HG03135 (cell line): ENCODE results near the gene PPL.
"Not testable (repeated sequence)": the region's sequence is repeated elsewhere in the genome, so short reads cannot be mapped to it uniquely, and the experiment has no call there.

Experiments
- ATAC-seq: cut with Tn5 transposase; IDR thresholded peaks from one replicate; pipeline ENCODE4 v1.9.1; 2021; ENCODE audit warnings: mild to moderate bottlenecking, moderate library complexity; ENCODE audit not compliant: unreplicated experiment

Gene PPL

GRCh38 chr16:4913130-4913773, 23.7 kb downstream of the PPL start:
- ATAC-seq, result no peak

- no peak for ATAC-seq
Measured at GRCh38 chr16:4911970-4912386, 25.0 kb downstream of the PPL start.

GRCh38 chr16:4910828-4911227, 26.1 kb downstream of the PPL start:
- ATAC-seq, result no peak

DNA sequence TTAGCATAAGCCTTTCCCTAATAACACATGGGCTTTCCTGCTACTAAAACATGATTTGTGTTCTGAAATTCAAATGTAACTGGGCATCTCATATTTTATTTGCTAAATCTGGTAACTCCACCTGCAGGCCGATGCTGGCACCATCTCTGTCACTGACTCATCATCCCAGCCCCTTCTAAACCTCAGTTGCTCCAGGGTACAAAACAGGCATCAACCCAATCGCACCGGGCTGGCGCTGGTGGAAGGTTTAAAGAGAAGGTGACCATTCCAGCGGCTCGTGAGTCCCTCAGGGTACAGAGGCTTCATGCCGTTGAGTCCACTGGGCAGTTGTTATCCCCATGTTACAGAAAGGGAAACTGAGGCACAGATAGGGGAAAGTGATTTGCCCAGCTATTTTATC, 27.1 kb downstream of the PPL start:
- ATAC-seq, result no peak

GRCh38 chr16:4908854-4909401, 28.0 kb downstream of the PPL start:
- no peak for ATAC-seq

DNA sequence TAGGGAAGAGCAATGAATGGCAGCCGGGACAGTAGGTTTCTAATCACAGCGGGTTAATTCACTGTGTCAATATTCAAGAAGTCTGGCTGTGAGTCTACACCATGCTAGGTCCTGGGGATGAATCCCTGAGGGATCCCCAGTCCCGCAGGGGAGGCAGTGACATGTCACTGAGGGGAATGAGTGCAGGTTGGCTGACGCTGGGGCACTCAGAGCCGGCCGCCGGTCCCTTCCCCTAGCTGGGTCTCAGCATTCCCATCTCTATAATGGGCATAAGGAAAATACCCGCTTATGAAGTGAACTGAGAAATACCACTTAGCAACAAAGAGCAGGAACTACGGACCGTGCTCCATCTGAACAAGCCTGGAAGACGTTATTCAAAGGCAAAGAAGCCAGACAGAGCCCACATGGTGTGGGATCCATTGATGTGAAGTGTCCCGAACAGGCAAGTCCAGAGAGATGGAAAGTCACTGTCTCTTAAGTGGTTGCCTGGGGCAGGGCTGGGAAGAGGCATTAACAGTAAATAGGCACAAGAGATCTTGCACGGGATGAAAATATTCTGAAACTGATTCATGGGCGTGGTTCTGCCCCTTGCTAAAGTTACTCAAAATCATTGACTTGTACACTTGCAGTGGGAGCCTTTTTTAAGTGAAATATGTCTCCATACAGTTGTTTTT, 31.9 kb downstream of the PPL start:
- no peak for ATAC-seq

DNA sequence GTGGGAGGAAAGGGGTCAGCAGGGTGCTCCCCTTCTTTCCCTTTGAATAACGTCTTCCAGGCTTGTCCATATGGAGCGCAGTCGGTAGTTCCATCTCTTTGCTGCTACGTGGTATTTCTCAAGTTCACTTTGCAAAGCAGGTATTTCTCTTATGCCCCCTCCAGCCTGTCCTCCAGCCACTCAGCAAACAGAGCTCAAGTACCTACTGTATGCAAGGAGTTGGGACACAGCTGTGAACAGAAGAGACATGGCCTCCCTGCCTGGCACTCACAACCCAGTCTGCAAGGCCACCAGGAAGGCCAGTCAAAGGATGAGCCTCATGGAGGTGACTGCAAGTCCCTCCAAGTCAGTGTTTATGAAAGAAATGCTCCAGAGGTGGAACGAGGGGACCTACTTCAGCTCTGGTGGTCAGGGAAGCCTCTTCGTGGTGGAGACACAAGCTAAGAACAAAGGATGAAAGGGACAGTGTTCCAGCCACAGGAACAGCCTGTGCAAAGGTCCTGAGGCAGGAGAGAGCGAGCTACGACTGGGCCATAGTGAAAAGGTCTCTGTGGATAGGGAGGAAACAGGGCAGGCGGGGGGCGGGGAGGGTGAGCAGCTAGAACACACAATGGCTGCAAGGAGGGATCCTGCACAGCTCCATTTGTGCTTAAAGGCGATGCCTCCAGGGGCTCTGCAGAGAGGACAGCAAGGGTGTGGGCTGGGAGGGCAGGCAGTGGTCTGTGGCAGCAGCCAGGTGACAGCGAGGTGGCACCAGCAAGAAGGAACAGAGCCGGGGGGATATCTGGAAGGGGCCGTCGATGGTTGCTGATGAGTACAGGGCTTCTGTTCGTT, 32.6 kb downstream of the PPL start:
- ATAC-seq, result no peak

GRCh38 chr16:4902038-4902437, 34.9 kb downstream of the PPL start:
- ATAC-seq, result no peak

GRCh38 chr16:4900750-4901149, 36.2 kb downstream of the PPL start:
- no peak for ATAC-seq

GRCh38 chr16:4900036-4900435, 36.9 kb downstream of the PPL start:
- no peak for ATAC-seq

DNA sequence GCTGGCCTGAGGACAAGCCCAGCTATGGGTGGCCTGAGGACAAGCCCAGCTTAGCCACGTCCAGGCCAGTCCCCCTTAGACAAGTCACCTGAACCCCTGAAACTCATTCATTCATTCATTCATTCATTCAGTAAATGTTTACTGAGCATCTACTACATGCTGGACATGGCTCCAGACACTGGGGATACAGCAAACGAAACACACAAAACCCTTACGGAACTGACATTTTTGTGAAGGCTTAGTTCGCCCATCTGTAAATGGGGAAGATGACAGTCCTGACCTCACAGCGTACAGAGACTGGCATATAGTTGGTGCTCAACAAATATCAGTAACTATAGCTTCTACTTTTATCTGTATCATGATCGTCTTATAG, 37.5 kb downstream of the PPL start:
- ATAC-seq, result no peak

- no peak for ATAC-seq
Measured at GRCh38 chr16:4898811-4899473, 38.0 kb downstream of the PPL start.

GRCh38 chr16:4897328-4897727, 39.6 kb downstream of the PPL start:
- ATAC-seq, result no peak

GRCh38 chr16:4896761-4897160, 40.2 kb downstream of the PPL start:
- not testable (repeated sequence) for ATAC-seq

DNA sequence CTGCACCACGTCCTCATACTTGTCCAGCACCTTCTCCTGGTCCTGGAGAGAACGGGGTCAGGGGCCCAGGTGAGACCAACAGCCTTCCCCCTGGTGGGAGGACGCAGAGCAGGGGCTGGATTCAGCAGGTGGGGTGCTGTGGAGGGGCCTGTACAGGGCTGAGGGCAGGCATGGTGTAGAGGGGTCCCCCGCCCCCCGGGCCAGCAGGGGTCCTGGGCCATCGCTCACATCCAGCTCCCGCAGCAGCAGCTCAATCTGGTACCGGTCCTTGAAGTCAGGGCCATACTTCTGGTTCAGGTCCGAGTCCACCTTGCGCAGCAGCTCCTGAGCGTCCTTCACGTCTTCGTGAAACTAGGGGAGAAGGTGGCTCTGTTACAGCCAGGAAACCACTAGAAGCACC, 41.6 kb downstream of the PPL start:
- no peak for ATAC-seq

GRCh38 chr16:4894276-4895150, 42.4 kb downstream of the PPL start:
- no peak for ATAC-seq

DNA sequence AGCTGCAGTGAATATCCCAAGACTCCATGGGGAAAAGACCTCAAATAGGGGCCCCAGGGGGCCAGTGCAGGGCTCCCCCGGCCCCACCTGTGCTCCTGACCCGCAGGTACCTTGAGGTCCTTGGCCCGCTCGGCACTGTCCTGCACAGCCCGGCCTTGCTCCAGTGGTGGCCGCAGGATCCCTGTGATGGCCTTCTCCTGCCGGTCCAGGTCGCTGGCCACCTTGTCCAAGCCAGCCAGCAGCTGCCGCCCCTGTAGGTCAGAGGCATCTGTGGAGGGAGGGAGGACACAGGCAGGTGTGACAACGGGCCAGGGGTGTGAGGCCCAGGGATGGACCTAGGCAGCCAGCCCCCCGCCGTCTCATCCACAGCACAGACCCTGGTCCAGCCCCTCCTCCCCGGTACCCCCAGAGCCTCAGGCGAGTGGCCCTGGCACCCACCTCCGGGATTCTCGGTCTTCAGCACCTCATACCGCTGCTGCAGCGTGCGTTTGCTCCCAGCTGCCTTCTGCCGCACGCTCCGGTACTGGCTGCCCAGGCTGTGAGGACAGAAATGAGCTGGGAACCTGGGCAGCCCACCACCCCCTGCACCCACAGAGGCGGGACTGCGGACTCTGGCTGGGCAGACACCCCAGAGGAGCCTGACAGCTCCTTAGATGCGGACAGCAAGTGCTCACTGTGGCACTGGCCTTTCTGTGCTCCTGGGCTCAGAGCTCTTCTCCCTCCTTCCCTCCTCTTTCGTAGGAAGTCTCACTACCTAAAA, 43.7 kb downstream of the PPL start:
- no peak for ATAC-seq

DNA sequence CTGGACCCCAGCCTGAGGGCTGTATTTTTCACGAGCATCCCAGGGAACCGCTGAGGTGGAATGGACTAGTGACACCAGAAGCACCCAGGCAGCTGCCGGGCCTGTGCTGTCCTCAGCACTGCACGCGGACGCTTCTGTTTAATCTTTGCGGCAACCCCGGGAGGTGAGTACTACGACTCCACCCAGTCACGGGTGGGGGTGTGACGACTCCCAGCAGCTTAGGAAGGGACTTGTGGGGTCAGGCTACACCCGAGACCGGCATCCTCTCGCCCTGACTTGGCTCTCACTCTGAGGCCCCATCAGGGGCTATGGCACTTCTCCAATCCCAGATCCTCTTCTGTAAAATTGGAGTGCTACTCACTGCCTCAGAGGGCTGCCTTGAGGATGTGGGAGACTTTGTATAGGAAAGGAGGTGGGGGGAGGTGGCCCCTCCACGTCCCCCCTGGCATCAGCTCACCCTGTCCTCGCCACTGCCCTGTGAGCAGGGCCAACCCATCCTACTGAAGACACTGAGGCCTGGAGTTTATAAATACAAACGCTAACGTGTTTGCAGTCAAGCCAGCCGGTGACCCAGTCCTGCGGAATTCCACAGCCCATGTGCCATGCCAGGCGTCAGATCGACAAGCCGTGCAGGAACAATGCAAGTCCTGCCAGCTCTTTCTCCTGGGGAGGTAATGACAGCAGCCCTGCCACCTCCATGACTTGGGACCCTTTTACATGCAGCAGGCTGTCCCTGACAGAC, 44.4 kb downstream of the PPL start:
- no peak for ATAC-seq

DNA sequence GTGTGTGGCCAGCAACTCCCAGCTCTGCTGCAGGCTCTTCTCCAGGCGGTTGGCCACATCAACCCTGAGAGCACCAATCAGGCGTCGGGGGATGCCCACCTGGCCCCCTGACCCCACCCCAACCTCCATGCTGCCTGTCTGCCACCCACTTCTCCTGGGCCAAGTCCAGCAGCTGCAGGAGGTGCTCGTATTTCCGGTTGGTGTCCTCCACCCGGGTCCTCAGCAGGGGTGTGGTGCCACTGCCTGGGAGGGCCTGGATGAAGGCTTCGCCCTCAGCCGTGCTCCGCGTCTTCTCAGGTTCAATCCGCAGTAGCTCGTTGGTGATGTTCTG, 45.1 kb downstream of the PPL start:
- no peak for ATAC-seq
